ENCODE data around the gene RPN2.

Gene RPN2

GRCh38 chr20:37257530-37257929 lies 78.4 kb downstream of the RPN2 start:
- TF ChIP-seq EZH2 (IDR thresholded peaks at IDR 0.05) (no peak), FOXP2 (optimal IDR thresholded peaks at IDR 0.05; ENCODE audit: control extremely low read depth, extremely low read length, insufficient read depth) (no peak), POLR2AphosphoS5 (IDR thresholded peaks at IDR 0.05; ENCODE audit: borderline replicate concordance, low read depth, low read length) (no peak)
- H3K9ac ChIP-seq (ENCODE audit: insufficient read length) = no peak overlapping the region
- no peak overlapping the region for H3K4me3 ChIP-seq
- H3K36me3 ChIP-seq (ENCODE audit: insufficient read depth, low read length) = no peaks in the 10 kb centered on the region
- H3K27ac ChIP-seq = no peak overlapping the region
- no peak for DNase-seq (ENCODE audit: low read depth, low spot score)
- no peaks in the 10 kb centered on the region for H3K9me3 ChIP-seq (ENCODE audit: low read depth, low read length)

- TF ChIP-seq POLR2AphosphoS5 (IDR thresholded peaks at IDR 0.05; ENCODE audit: borderline replicate concordance, low read depth, low read length) (no peak), EZH2 (IDR thresholded peaks at IDR 0.05) (no peak), FOXP2 (optimal IDR thresholded peaks at IDR 0.05; ENCODE audit: control extremely low read depth, extremely low read length, insufficient read depth) (no peak)
- Histone ChIP-seq H3K36me3 (ENCODE audit: insufficient read depth, low read length) (no peaks in the 10 kb centered on the region), H3K4me3 (no peak overlapping the region), H3K27ac (no peak overlapping the region), H3K9me3 (ENCODE audit: low read depth, low read length) (no peaks in the 10 kb centered on the region), H3K9ac (ENCODE audit: insufficient read length) (no peak overlapping the region)
- DNase-seq (ENCODE audit: low read depth, low spot score) = no peak
Observed at GRCh38 chr20:37257988-37258387, 78.9 kb downstream of the RPN2 start.

- no peak overlapping the region for H3K27ac ChIP-seq
- H3K9ac ChIP-seq (ENCODE audit: insufficient read length) = no peak overlapping the region
- no peak overlapping the region for H3K4me3 ChIP-seq
- no peaks in the 10 kb centered on the region for H3K36me3 ChIP-seq (ENCODE audit: insufficient read depth, low read length)
- no peak for TF ChIP-seq FOXP2 (optimal IDR thresholded peaks at IDR 0.05; ENCODE audit: control extremely low read depth, extremely low read length, insufficient read depth)
- no peak for TF ChIP-seq POLR2AphosphoS5 (IDR thresholded peaks at IDR 0.05; ENCODE audit: borderline replicate concordance, low read depth, low read length)
- TF ChIP-seq EZH2 (IDR thresholded peaks at IDR 0.05) = no peak
- no peaks in the 10 kb centered on the region for H3K9me3 ChIP-seq (ENCODE audit: low read depth, low read length)
- DNase-seq (ENCODE audit: low read depth, low spot score) = no peak
Observed at GRCh38 chr20:37259031-37259430, 79.9 kb downstream of the RPN2 start.

- no peaks in the 10 kb centered on the region for H3K36me3 ChIP-seq (ENCODE audit: insufficient read depth, low read length)
- no peak overlapping the region for H3K4me3 ChIP-seq
- H3K27ac ChIP-seq = no peak overlapping the region
- H3K9me3 ChIP-seq (ENCODE audit: low read depth, low read length) = no peaks in the 10 kb centered on the region
- no peak for DNase-seq (ENCODE audit: low read depth, low spot score)
- H3K9ac ChIP-seq (ENCODE audit: insufficient read length) = no peak overlapping the region
- no peak for TF ChIP-seq POLR2AphosphoS5 (IDR thresholded peaks at IDR 0.05; ENCODE audit: borderline replicate concordance, low read depth, low read length)
- no peak for TF ChIP-seq EZH2 (IDR thresholded peaks at IDR 0.05)
Observed at GRCh38 chr20:37259865-37260264, 80.7 kb downstream of the RPN2 start.

- H3K9ac ChIP-seq (ENCODE audit: insufficient read length) = no peak overlapping the region
- no peak for DNase-seq (ENCODE audit: low read depth, low spot score)
- no peaks in the 10 kb centered on the region for H3K9me3 ChIP-seq (ENCODE audit: low read depth, low read length)
- H3K36me3 ChIP-seq (ENCODE audit: insufficient read depth, low read length) = no peaks in the 10 kb centered on the region
- no peak overlapping the region for H3K27ac ChIP-seq
- no peak for TF ChIP-seq EZH2 (IDR thresholded peaks at IDR 0.05)
- TF ChIP-seq FOXP2 (optimal IDR thresholded peaks at IDR 0.05; ENCODE audit: control extremely low read depth, extremely low read length, insufficient read depth) = no peak
- TF ChIP-seq POLR2AphosphoS5 (IDR thresholded peaks at IDR 0.05; ENCODE audit: borderline replicate concordance, low read depth, low read length) = no peak
- H3K4me3 ChIP-seq = no peak overlapping the region
Observed at GRCh38 chr20:37260923-37261322, 81.8 kb downstream of the RPN2 start.

GRCh38 chr20:37261714-37262113 lies 82.6 kb downstream of the RPN2 start, which contains the start of gene GHRH:
Gene GHRH (minus strand): TSS chr20:37261814. CDS start chr20:37256889, 4,925 bp downstream.
- no peak for DNase-seq (ENCODE audit: low read depth, low spot score)
- H3K9ac ChIP-seq (ENCODE audit: insufficient read length) = no peak within 1 kb of the TSS
- H3K9me3 ChIP-seq (ENCODE audit: low read depth, low read length) = no peaks in the 10 kb centered on the region
- TF ChIP-seq EZH2 (IDR thresholded peaks at IDR 0.05) (no peak), FOXP2 (optimal IDR thresholded peaks at IDR 0.05; ENCODE audit: control extremely low read depth, extremely low read length, insufficient read depth) (no peak)
- H3K27ac ChIP-seq = no peak within 1 kb of the TSS
- H3K4me3 ChIP-seq = no peak within 1 kb of the TSS
- H3K36me3 ChIP-seq (ENCODE audit: insufficient read depth, low read length) = no peaks in the 10 kb centered on the region

- Histone ChIP-seq H3K4me3 (no peak overlapping the region), H3K27ac (no peak overlapping the region), H3K36me3 (ENCODE audit: insufficient read depth, low read length) (no peaks in the 10 kb centered on the region), H3K9ac (ENCODE audit: insufficient read length) (no peak overlapping the region), H3K9me3 (ENCODE audit: low read depth, low read length) (no peaks in the 10 kb centered on the region)
- DNase-seq (ENCODE audit: low read depth, low spot score) = no peak
- TF ChIP-seq POLR2AphosphoS5 (IDR thresholded peaks at IDR 0.05; ENCODE audit: borderline replicate concordance, low read depth, low read length) (no peak), FOXP2 (optimal IDR thresholded peaks at IDR 0.05; ENCODE audit: control extremely low read depth, extremely low read length, insufficient read depth) (no peak), EZH2 (IDR thresholded peaks at IDR 0.05) (no peak)
Observed at GRCh38 chr20:37262505-37262904, 83.4 kb downstream of the RPN2 start.

- TF ChIP-seq POLR2AphosphoS5 (IDR thresholded peaks at IDR 0.05; ENCODE audit: borderline replicate concordance, low read depth, low read length) = no peak
- no peak for TF ChIP-seq FOXP2 (optimal IDR thresholded peaks at IDR 0.05; ENCODE audit: control extremely low read depth, extremely low read length, insufficient read depth)
- no peak for TF ChIP-seq EZH2 (IDR thresholded peaks at IDR 0.05)
- H3K9ac ChIP-seq (ENCODE audit: insufficient read length) = no peak overlapping the region
- H3K4me3 ChIP-seq = no peak overlapping the region
- no peak overlapping the region for H3K27ac ChIP-seq
- H3K9me3 ChIP-seq (ENCODE audit: low read depth, low read length) = no peaks in the 10 kb centered on the region
- no peaks in the 10 kb centered on the region for H3K36me3 ChIP-seq (ENCODE audit: insufficient read depth, low read length)
- DNase-seq (ENCODE audit: low read depth, low spot score) = no peak
Observed at GRCh38 chr20:37263686-37264085, 84.6 kb downstream of the RPN2 start.

GRCh38 chr20:37265152-37265551 lies 86.0 kb downstream of the RPN2 start:
- Histone ChIP-seq H3K4me3 (no peak overlapping the region), H3K9me3 (ENCODE audit: low read depth, low read length) (no peaks in the 10 kb centered on the region), H3K9ac (ENCODE audit: insufficient read length) (no peak overlapping the region), H3K27ac (no peak overlapping the region), H3K36me3 (ENCODE audit: insufficient read depth, low read length) (no peaks in the 10 kb centered on the region)
- no peak for DNase-seq (ENCODE audit: low read depth, low spot score)
- no peak for TF ChIP-seq POLR2AphosphoS5 (IDR thresholded peaks at IDR 0.05; ENCODE audit: borderline replicate concordance, low read depth, low read length)
- no peak for TF ChIP-seq FOXP2 (optimal IDR thresholded peaks at IDR 0.05; ENCODE audit: control extremely low read depth, extremely low read length, insufficient read depth)
- TF ChIP-seq EZH2 (IDR thresholded peaks at IDR 0.05) = no peak

Data from SK-N-MC (cell line).